SK-N-SH treated with all-trans-retinoic acid at 6 μM for 48 hours (cell line): ENCODE data around the gene ATP12A.

Experiments used
- ATAC-seq: fragments of 200-7000 bp; cut with Tn5 transposase; 3 replicates; pipeline ENCODE4 v1.9.1; 2020; ENCODE audit warnings: mild to moderate bottlenecking, moderate library complexity
- ARNTL ChIP-seq: fragments of 450-650 bp; formaldehyde crosslinking; IDR thresholded peaks from 2 replicates; pipeline ENCODE4 v1.5.0; 2020; ENCODE audit warnings: low read depth, mild to moderate bottlenecking, moderate library complexity, borderline replicate concordance
- BACH2 ChIP-seq: fragments of 250-450 bp; sonication (Bioruptor Pico); IDR thresholded peaks from 2 replicates; pipeline ENCODE4 v1.9.0; 2021; ENCODE audit warnings: mild to moderate bottlenecking, borderline replicate concordance
- CSDC2 ChIP-seq: fragments of 250-450 bp; sonication (Bioruptor Pico); IDR thresholded peaks from 2 replicates; pipeline ENCODE4 v1.5.0; 2020; ENCODE audit warnings: mild to moderate bottlenecking, moderate library complexity
- CSRNP3 ChIP-seq: fragments of 250-450 bp; sonication (Bioruptor Pico); IDR thresholded peaks from 2 replicates; pipeline ENCODE4 v1.5.1; 2021; ENCODE audit warnings: mild to moderate bottlenecking, moderate library complexity
- ESRRG ChIP-seq: fragments of 250-450 bp; sonication (Bioruptor Pico); IDR thresholded peaks from 2 replicates; pipeline ENCODE4 v1.6.1; 2021; ENCODE audit warnings: mild to moderate bottlenecking
- GLIS3 ChIP-seq: fragments of 250-450 bp; sonication (Bioruptor Pico); IDR thresholded peaks from 2 replicates; pipeline ENCODE4 v1.5.0; 2020; ENCODE audit warnings: mild to moderate bottlenecking, moderate library complexity
- ISL1 ChIP-seq: fragments of 250-450 bp; sonication (Bioruptor Pico); IDR thresholded peaks from 2 replicates; pipeline ENCODE4 v2.1.2; 2022; ENCODE audit warnings: mild to moderate bottlenecking, moderate library complexity
- OSR1 ChIP-seq: fragments of 250-450 bp; sonication (Bioruptor Pico); IDR thresholded peaks from 2 replicates; pipeline ENCODE4 v1.8.0; 2022; ENCODE audit warnings: moderate library complexity, mild to moderate bottlenecking, inconsistent platforms
- PATZ1 ChIP-seq: fragments of 250-450 bp; sonication (Bioruptor Pico); IDR thresholded peaks from 2 replicates; pipeline ENCODE4 v1.8.0; 2020; ENCODE audit warnings: mild to moderate bottlenecking, moderate library complexity, borderline replicate concordance
- POU6F1 ChIP-seq: fragments of 250-450 bp; sonication (Bioruptor Pico); IDR thresholded peaks from 2 replicates; pipeline ENCODE4 v1.8.0; 2021; ENCODE audit warnings: low read depth, mild to moderate bottlenecking, moderate library complexity, borderline replicate concordance
- PPARA ChIP-seq: fragments of 250-450 bp; sonication (Bioruptor Pico); IDR thresholded peaks from 2 replicates; pipeline ENCODE4 v1.5.0; 2020; ENCODE audit warnings: mild to moderate bottlenecking, borderline replicate concordance
- RARB ChIP-seq: fragments of 250-450 bp; sonication (Bioruptor Pico); IDR thresholded peaks from 2 replicates; pipeline ENCODE4 v1.8.0; 2021; ENCODE audit warnings: mild to moderate bottlenecking, moderate library complexity
- SNAI2 ChIP-seq: fragments of 250-450 bp; sonication (Bioruptor Pico); IDR thresholded peaks from 2 replicates; pipeline ENCODE4 v1.5.0; 2020; ENCODE audit warnings: mild to moderate bottlenecking, moderate library complexity
- TCF4 ChIP-seq: fragments of 250-450 bp; sonication (Bioruptor Pico); IDR thresholded peaks from 2 replicates; pipeline ENCODE4 v1.8.0; 2021; ENCODE audit warnings: mild to moderate bottlenecking, moderate library complexity, borderline replicate concordance
- TOX ChIP-seq: fragments of 250-450 bp; sonication (Bioruptor Pico); IDR thresholded peaks from 2 replicates; pipeline ENCODE4 v1.8.0; 2021; ENCODE audit warnings: mild to moderate bottlenecking, moderate library complexity, borderline replicate concordance
- TSHZ2 ChIP-seq: fragments of 250-450 bp; sonication (Bioruptor Pico); IDR thresholded peaks from 2 replicates; pipeline ENCODE4 v1.5.0; 2020; ENCODE audit warnings: mild to moderate bottlenecking, moderate library complexity
- ZC3H10 ChIP-seq: fragments of 250-450 bp; sonication (Bioruptor Pico); IDR thresholded peaks from 2 replicates; pipeline ENCODE4 v1.5.1; 2021; ENCODE audit warnings: mild to moderate bottlenecking, moderate library complexity
- ZFP3 ChIP-seq: fragments of 250-450 bp; sonication (Bioruptor Pico); IDR thresholded peaks from 2 replicates; pipeline ENCODE4 v1.5.0; 2020; ENCODE audit warnings: mild to moderate bottlenecking, moderate library complexity
- ZFP30 ChIP-seq: fragments of 450-650 bp; formaldehyde crosslinking; IDR thresholded peaks from 2 replicates; pipeline ENCODE4 v1.5.0; 2022; ENCODE audit warnings: mild to moderate bottlenecking, moderate library complexity
- ZNF565 ChIP-seq: fragments of 450-650 bp; formaldehyde crosslinking; conservative IDR thresholded peaks from 2 replicates; pipeline ENCODE4 v1.5.0; 2020; ENCODE audit warnings: low read depth, mild to moderate bottlenecking, moderate library complexity
- ZNF70 ChIP-seq: fragments of 450-650 bp; formaldehyde crosslinking; IDR thresholded peaks from 2 replicates; pipeline ENCODE4 v1.5.0; 2020; ENCODE audit warnings: mild to moderate bottlenecking, moderate library complexity
- ZNF8 ChIP-seq: fragments of 450-650 bp; formaldehyde crosslinking; IDR thresholded peaks from 2 replicates; pipeline ENCODE4 v1.5.0; 2020; ENCODE audit warnings: mild to moderate bottlenecking, moderate library complexity

Gene ATP12A

GRCh38 chr13:24648271-24648670 is 31.9 kb upstream of the ATP12A start:
- TF ChIP-seq SNAI2 (no peak), OSR1 (no peak), POU6F1 (no peak), RARB (CRISPR knock-in tag) (no peak), CSDC2 (CRISPR knock-in tag) (no peak), PPARA (CRISPR knock-in tag) (no peak), ZNF8 (CRISPR knock-in tag) (no peak), ISL1 (CRISPR knock-in tag) (no peak), ARNTL (CRISPR knock-in tag) (no peak), GLIS3 (CRISPR knock-in tag) (no peak), TSHZ2 (CRISPR knock-in tag) (no peak), TCF4 (CRISPR knock-in tag) (no peak), CSRNP3 (CRISPR knock-in tag) (no peak), ESRRG (CRISPR knock-in tag) (no peak), ZFP30 (CRISPR knock-in tag) (no peak), ZFP3 (CRISPR knock-in tag) (no peak)
- ATAC-seq: no peak

GRCh38 chr13:24648983-24649687 is 31.1 kb upstream of the ATP12A start:
- TF ChIP-seq TCF4 (CRISPR knock-in tag): no peak
- no peak for TF ChIP-seq GLIS3 (CRISPR knock-in tag)
- no peak for TF ChIP-seq RARB (CRISPR knock-in tag)
- TF ChIP-seq, all 23 proteins: peak for 0
- no peak for ATAC-seq

GRCh38 chr13:24649688-24650043 is 30.5 kb upstream of the ATP12A start:
- no peak; the same call in 2 of the 3 replicates for ATAC-seq
- TF ChIP-seq SNAI2: no peak
- TF ChIP-seq OSR1: no peak
- no peak for TF ChIP-seq ZNF8 (CRISPR knock-in tag)
- no peak for TF ChIP-seq ZNF70 (CRISPR knock-in tag)
- no peak for TF ChIP-seq CSRNP3 (CRISPR knock-in tag)
- TF ChIP-seq PATZ1 (CRISPR knock-in tag): no peak
- TF ChIP-seq ARNTL (CRISPR knock-in tag): no peak
- no peak for TF ChIP-seq GLIS3 (CRISPR knock-in tag)
- no peak for TF ChIP-seq TOX (CRISPR knock-in tag)
- TF ChIP-seq RARB (CRISPR knock-in tag): no peak
- no peak for TF ChIP-seq TCF4 (CRISPR knock-in tag)
- TF ChIP-seq ISL1 (CRISPR knock-in tag): no peak
- no peak for TF ChIP-seq BACH2 (CRISPR knock-in tag)
- no peak for TF ChIP-seq ZC3H10 (CRISPR knock-in tag)
- TF ChIP-seq POU6F1: no peak
- no peak for TF ChIP-seq PPARA (CRISPR knock-in tag)
- no peak for TF ChIP-seq ZFP3 (CRISPR knock-in tag)
- TF ChIP-seq ZNF565 (CRISPR knock-in tag): no peak
- TF ChIP-seq ZFP30 (CRISPR knock-in tag): no peak
- TF ChIP-seq, all 23 proteins: peak for 0
